ENCODE measurements around the gene CYTH4.

Gene CYTH4

GRCh38 chr22:37288521-37288920, 6.2 kb downstream of the CYTH4 start:
- DNase-seq: no peak

GRCh38 chr22:37289156-37289735, 6.9 kb downstream of the CYTH4 start:
- DNase-seq: no peak

- DNase-seq: no peak
Measured at GRCh38 chr22:37290737-37291136, 8.4 kb downstream of the CYTH4 start.

GRCh38 chr22:37291559-37292298, 9.4 kb downstream of the CYTH4 start:
- no peak for DNase-seq

GRCh38 chr22:37292641-37293040, 10.3 kb downstream of the CYTH4 start:
- DNase-seq: no peak

GRCh38 chr22:37293172-37293571, 10.9 kb downstream of the CYTH4 start:
- DNase-seq: no peak

- no peak for DNase-seq
Measured at GRCh38 chr22:37294747-37295146, 12.4 kb downstream of the CYTH4 start.

- no peak for DNase-seq
Measured at GRCh38 chr22:37295213-37295886, 13.0 kb downstream of the CYTH4 start.

- no peak for DNase-seq
Measured at GRCh38 chr22:37295946-37296345, 13.6 kb downstream of the CYTH4 start.

- no peak for DNase-seq
Measured at GRCh38 chr22:37298748-37299495, 16.6 kb downstream of the CYTH4 start.

- no peak for DNase-seq
Measured at GRCh38 chr22:37299969-37300509, 17.7 kb downstream of the CYTH4 start.

GRCh38 chr22:37300551-37301017, 18.3 kb downstream of the CYTH4 start:
- DNase-seq: no peak

GRCh38 chr22:37301144-37301830, 19.0 kb downstream of the CYTH4 start:
- no peak for DNase-seq

GRCh38 chr22:37302674-37303555, 20.6 kb downstream of the CYTH4 start:
- no peak for DNase-seq

GRCh38 chr22:37303821-37304274, 21.5 kb downstream of the CYTH4 start:
- DNase-seq: peak in 6 of 56 donors; percentile 11 to 47 (median 26)

GRCh38 chr22:37304595-37305343, 22.5 kb downstream of the CYTH4 start:
- no peak for DNase-seq

GRCh38 chr22:37305887-37306286, 23.6 kb downstream of the CYTH4 start:
- no peak for DNase-seq

- no peak for DNase-seq
Measured at GRCh38 chr22:37306494-37306829, 24.2 kb downstream of the CYTH4 start.
